Loucy (cell line): ENCODE measurements around the gene NDUFAF8.

ENCODE experiments used
- H2AFZ ChIP-seq: fragments of 200-600 bp; sonication (generic); 2 replicates; pipeline ENCODE4 v1.6.0; 2016; ENCODE audit warnings: antibody characterized with exemption, mild to moderate bottlenecking, low read length, moderate library complexity
- H3F3A ChIP-seq: fragments of 200-600 bp; 2 replicates; pipeline ENCODE4 v1.6.0; 2016; ENCODE audit warnings: antibody characterized with exemption, low read depth, mild to moderate bottlenecking
- H3K27me3 ChIP-seq: fragments of 200-600 bp; sonication (generic); 2 replicates; pipeline ENCODE4 v1.6.1; 2014; ENCODE audit warnings: low read length, mild to moderate bottlenecking; ENCODE audit not compliant: insufficient read depth, poor library complexity, severe bottlenecking
- H3K36me3 ChIP-seq: fragments of 200-600 bp; sonication (generic); 2 replicates; pipeline ENCODE4 v1.6.1; 2016; ENCODE audit warnings: low read length; ENCODE audit not compliant: insufficient read depth
- H3K4me1 ChIP-seq: fragments of 200-600 bp; sonication (generic); 2 replicates; pipeline ENCODE4 v1.5.1; 2014; ENCODE audit warnings: low read length, mild to moderate bottlenecking; ENCODE audit not compliant: insufficient read depth, poor library complexity, severe bottlenecking
- H3K4me2 ChIP-seq: fragments of 200-600 bp; sonication (generic); 2 replicates; pipeline ENCODE4 v1.6.0; 2014; ENCODE audit warnings: antibody characterized with exemption, low read length, low read depth, mild to moderate bottlenecking; ENCODE audit not compliant: poor library complexity, severe bottlenecking
- H3K4me3 ChIP-seq: fragments of 200-600 bp; sonication (generic); 2 replicates; pipeline ENCODE4 v1.5.1; 2014; ENCODE audit warnings: low read length, mild to moderate bottlenecking, mixed read lengths; ENCODE audit not compliant: poor library complexity, severe bottlenecking
- H3K79me2 ChIP-seq: fragments of 200-600 bp; sonication (generic); 2 replicates; pipeline ENCODE4 v1.6.1; 2014; ENCODE audit warnings: low read length; ENCODE audit not compliant: insufficient read depth
- H3K9ac ChIP-seq: fragments of 200-600 bp; sonication (generic); 2 replicates; pipeline ENCODE4 v1.6.0; 2014; ENCODE audit warnings: mild to moderate bottlenecking, low read depth, low read length, moderate library complexity; ENCODE audit not compliant: poor library complexity, severe bottlenecking
- H3K9me2 ChIP-seq: fragments of 200-600 bp; sonication (generic); replicated peaks from 2 replicates; pipeline ENCODE4 v1.6.1; 2016; ENCODE audit warnings: low read depth, low read length, mixed read lengths
- H3K9me3 ChIP-seq: fragments of 200-600 bp; sonication (generic); 2 replicates; pipeline ENCODE4 v1.6.1; 2014; ENCODE audit warnings: mild to moderate bottlenecking, antibody characterized with exemption, low read length, low read depth; ENCODE audit not compliant: insufficient read depth
- H4K20me1 ChIP-seq: fragments of 200-600 bp; sonication (generic); 2 replicates; pipeline ENCODE4 v1.6.0; 2014; ENCODE audit warnings: antibody characterized with exemption, low read length, mild to moderate bottlenecking; ENCODE audit not compliant: insufficient read depth, poor library complexity, severe bottlenecking
- CTCF ChIP-seq: fragments of 200-600 bp; sonication (generic); conservative IDR thresholded peaks from 2 replicates; pipeline ENCODE4 v1.5.1; 2014; ENCODE audit warnings: mild to moderate bottlenecking, antibody characterized with exemption, low read length
- EZH2phosphoT487 ChIP-seq: fragments of 200-600 bp; IDR thresholded peaks from 2 replicates; pipeline ENCODE4 v1.6.1; 2018; ENCODE audit warnings: antibody characterized with exemption, mild to moderate bottlenecking, moderate library complexity, borderline replicate concordance

Gene NDUFAF8

DNA sequence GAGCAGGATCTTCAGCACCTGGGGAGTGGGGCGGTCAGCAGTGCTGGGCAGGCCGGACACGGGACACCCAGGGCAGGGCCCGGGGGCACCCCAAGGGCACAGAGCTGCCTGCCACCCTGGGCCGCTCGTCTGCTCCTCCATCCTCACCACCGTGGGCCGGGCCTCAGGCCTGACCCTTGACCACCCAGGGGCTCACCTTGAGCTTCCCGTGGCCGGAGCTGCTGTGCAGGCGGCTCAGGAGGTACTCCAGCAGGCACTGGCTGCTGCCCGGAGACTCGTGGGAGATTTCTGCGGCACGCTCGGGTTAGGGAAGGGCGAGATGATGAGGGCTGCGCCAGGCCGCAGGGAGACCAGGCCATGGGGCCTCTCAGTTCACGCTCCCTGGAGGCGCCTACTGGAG, 2.3 kb upstream of the NDUFAF8 start:
- Histone ChIP-seq H3K27me3 (no peaks in the 10 kb centered on the region), H3K79me2 (peaks cover 56% of the 10 kb centered on the region), H3K36me3 (peaks cover 4% of the 10 kb centered on the region; the same call in 1 of the 2 replicates), H3K9me3 (no peaks in the 10 kb centered on the region), H3K4me2 (peak overlapping the region; percentile 92), H3K4me3 (peak overlapping the region; percentile 95), H3K9me2 (no peaks in the 10 kb centered on the region), H3K9ac (no peak overlapping the region), H4K20me1 (peaks cover 16% of the 10 kb centered on the region), H2AFZ (no peak overlapping the region), H3K4me1 (peaks cover 35% of the 10 kb centered on the region), H3F3A (no peaks in the 10 kb centered on the region)
- TF ChIP-seq CTCF (no peak), EZH2phosphoT487 (no peak)

DNA sequence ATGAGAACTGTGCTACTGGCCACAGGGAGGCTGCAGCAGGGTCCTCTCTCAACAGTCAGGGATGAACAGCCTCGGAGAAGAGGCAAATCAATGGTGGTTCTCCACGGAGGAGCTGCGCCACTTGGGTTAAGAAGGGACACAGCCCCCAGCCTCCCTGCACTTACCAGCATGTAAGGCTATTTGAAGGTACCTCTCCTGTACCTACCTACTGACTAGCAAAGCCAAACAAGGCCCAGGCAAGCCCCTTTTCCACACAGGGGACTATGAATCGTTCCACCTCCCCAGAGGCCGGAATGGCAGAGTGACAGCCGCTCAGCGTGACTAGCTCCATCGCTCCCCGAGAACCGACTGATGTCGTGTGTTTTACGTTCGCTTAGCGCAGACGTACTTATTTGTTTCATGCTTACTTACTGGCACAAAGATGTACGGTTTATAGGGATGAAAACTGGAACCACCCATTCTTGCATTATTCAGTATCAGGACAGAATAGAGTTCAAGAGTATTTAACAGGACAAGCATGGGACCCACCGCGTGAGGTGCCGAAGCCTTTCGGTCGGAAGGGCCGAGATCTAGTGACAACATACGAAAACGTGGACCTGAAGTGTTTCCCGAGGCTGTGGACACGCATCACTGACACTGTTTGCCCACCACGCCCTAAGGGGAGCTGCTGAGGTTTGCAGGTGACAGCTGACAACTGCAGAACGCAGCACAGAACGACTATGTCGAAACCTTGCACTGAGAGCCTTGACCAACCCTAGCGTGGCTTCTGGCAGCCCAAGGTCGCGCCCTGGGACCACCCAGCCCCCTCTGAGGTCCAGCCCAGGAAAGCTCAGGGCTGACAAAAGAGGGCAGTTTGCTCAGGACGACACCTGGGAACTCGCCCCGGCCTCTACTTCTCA, 1.3 kb upstream of the NDUFAF8 start:
- peak overlapping the region; percentile 90 for H3K9ac ChIP-seq
- H3K9me2 ChIP-seq, result no peaks in the 10 kb centered on the region
- H3K79me2 ChIP-seq, result peaks cover 59% of the 10 kb centered on the region
- TF ChIP-seq EZH2phosphoT487 (no peak), CTCF (no peak)
- H3K9me3 ChIP-seq, result no peaks in the 10 kb centered on the region
- peak overlapping the region; percentile 95 for H3K4me3 ChIP-seq
- no peaks in the 10 kb centered on the region for H3F3A ChIP-seq
- H3K27me3 ChIP-seq, result no peaks in the 10 kb centered on the region
- peaks cover 35% of the 10 kb centered on the region for H3K4me1 ChIP-seq
- no peak overlapping the region for H2AFZ ChIP-seq
- peaks cover under 1% of the 10 kb centered on the region; the same call in 1 of the 2 replicates for H3K36me3 ChIP-seq
- peak overlapping the region; percentile 92 for H3K4me2 ChIP-seq
- peaks cover 22% of the 10 kb centered on the region for H4K20me1 ChIP-seq

DNA sequence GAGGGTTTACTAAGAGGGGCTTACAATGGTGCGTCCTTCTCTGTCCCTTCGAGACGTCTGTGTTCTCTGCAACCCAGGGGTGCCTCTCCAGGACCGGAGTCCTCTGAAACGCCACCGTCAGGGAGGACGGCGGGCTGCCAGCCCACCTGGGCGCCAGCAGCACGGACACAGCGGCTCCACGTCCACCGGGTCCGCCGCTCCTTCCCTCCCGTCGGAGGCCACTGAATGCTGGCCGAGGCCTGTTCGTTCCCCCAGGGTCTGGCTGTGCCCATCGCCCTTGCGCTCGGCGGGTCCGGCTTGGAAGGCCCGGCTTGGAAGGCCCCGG, 666 bp upstream of the NDUFAF8 start:
- Histone ChIP-seq H3F3A (no peaks in the 10 kb centered on the region), H3K36me3 (no peaks in the 10 kb centered on the region), H3K27me3 (no peaks in the 10 kb centered on the region), H4K20me1 (peaks cover 22% of the 10 kb centered on the region), H3K4me2 (peak overlapping the region; percentile 92), H3K9ac (peak overlapping the region; percentile 90), H2AFZ (peak overlapping the region; percentile 90), H3K79me2 (peaks cover 59% of the 10 kb centered on the region), H3K4me1 (peaks cover 35% of the 10 kb centered on the region), H3K4me3 (peak overlapping the region; percentile 95), H3K9me2 (no peaks in the 10 kb centered on the region), H3K9me3 (no peaks in the 10 kb centered on the region)
- no peak for TF ChIP-seq CTCF
- TF ChIP-seq EZH2phosphoT487, result no peak
